ENCODE data around the gene EPB42. TPM values are rescaled to one million over a fixed set of nuclear protein-coding genes. Genes with fewer than 3 reads are reported as not detected.

EPB42 gene
- total and polyA plus RNA-seq, 11 donors: 0.08 to 1.7 (median 0.33) TPM; not detected in 7

- ATAC-seq (no peak), DNase-seq (no peak)
- Histone ChIP-seq H3K4me3 (no peak overlapping the region), H3K9me3 (no peaks in the 10 kb centered on the region), H3K36me3 (no peaks in the 10 kb centered on the region), H3K4me1 (no peaks in the 10 kb centered on the region), H3K27me3 (no peaks in the 10 kb centered on the region), H3K27ac (no peak overlapping the region)
- intact Hi-C loops (cut with DNase I): loop anchor here in 1 of 10 donors (5.0 kb wide), 1 partner anchor 305 kb away; no protein-coding TSS in a partner anchor
- TF ChIP-seq CTCF (IDR thresholded peaks at IDR 0.05): no peak
- TF ChIP-seq POLR2A (IDR thresholded peaks at IDR 0.05): no peak
- 73 to 75% (median 74%) methylated on average over 5 of the region's 5 CpGs for WGBS, 4 donors
Observed at GRCh38 chr15:43242616-43243015, 21.8 kb upstream of the EPB42 start.

GRCh38 chr15:43241100-43241499 is 20.3 kb upstream of the EPB42 start:
- Histone ChIP-seq H3K36me3 (no peaks in the 10 kb centered on the region), H3K4me3 (no peak overlapping the region), H3K4me1 (no peaks in the 10 kb centered on the region), H3K27me3 (no peaks in the 10 kb centered on the region), H3K9me3 (no peaks in the 10 kb centered on the region), H3K27ac (no peak overlapping the region)
- ATAC-seq: peak; percentile 47 to 86 (median 74)
- DNase-seq: peak in 3 of 5 donors; percentile 33 to 44 (median 39)
- intact Hi-C loops (cut with DNase I): loop anchor here in 1 of 10 donors (5.0 kb wide), 1 partner anchor 306 kb away; no protein-coding TSS in a partner anchor
- TF ChIP-seq CTCF (IDR thresholded peaks at IDR 0.05) (no peak), POLR2A (IDR thresholded peaks at IDR 0.05) (no peak)
- WGBS, 4 donors: 60 to 78% (median 69%) methylated on average over 1 of the region's 1 CpG

- no peak for TF ChIP-seq POLR2A (IDR thresholded peaks at IDR 0.05)
- TF ChIP-seq CTCF (IDR thresholded peaks at IDR 0.05): no peak
- ATAC-seq (no peak), DNase-seq (no peak)
- H3K9me3 ChIP-seq: no peaks in the 10 kb centered on the region
- no peaks in the 10 kb centered on the region for H3K27me3 ChIP-seq
- no peak overlapping the region for H3K4me3 ChIP-seq
- H3K27ac ChIP-seq: no peak overlapping the region
- no peaks in the 10 kb centered on the region for H3K36me3 ChIP-seq
- intact Hi-C loops (cut with DNase I): loop anchor here in 1 of 10 donors (5.0 kb wide), 1 partner anchor 307 kb away; no protein-coding TSS in a partner anchor
- no peaks in the 10 kb centered on the region for H3K4me1 ChIP-seq
- WGBS, 4 donors: 74 to 78% (median 77%) methylated on average over 7 of the region's 7 CpGs
Observed at GRCh38 chr15:43239732-43240491, 19.1 kb upstream of the EPB42 start.

GRCh38 chr15:43238671-43239131 is 17.9 kb upstream of the EPB42 start:
- intact Hi-C loops (cut with DNase I): no loop called here
- ATAC-seq: no peak

More at GRCh38 chr15:43238671-43239131, 17.9 kb upstream of the EPB42 start:
- Histone ChIP-seq H3K27me3 (no peaks in the 10 kb centered on the region), H3K27ac (no peak overlapping the region), H3K36me3 (no peaks in the 10 kb centered on the region), H3K4me3 (no peak overlapping the region), H3K4me1 (no peaks in the 10 kb centered on the region), H3K9me3 (no peaks in the 10 kb centered on the region)
- WGBS, 4 donors: 72 to 76% (median 74%) methylated on average over 7 to 10 of the region's 10 CpGs
- no peak for TF ChIP-seq CTCF (IDR thresholded peaks at IDR 0.05)
- no peak for TF ChIP-seq POLR2A (IDR thresholded peaks at IDR 0.05)
- no peak for DNase-seq

Measured in heart left ventricle (tissue), 16 donors.